Posterior vena cava (tissue), 2 donors: Measurements from ENCODE around the gene CXCL16. TPM values are rescaled to one million over a fixed set of nuclear protein-coding genes. Genes with fewer than 3 reads are reported as not detected.

Experiments used
- DNase-seq: peaks from one replicate; pipeline ENCODE4 v3.0.0-alpha.2; 2020; ENCODE audit warnings: low spot score
- intact Hi-C, 2 donors: fragments of 100-400 bp; cut with DNase I; formaldehyde crosslinking; loops; one replicate each; pipeline versions ENCODE4 v1.14.1 to v1.14.2; 2022 to 2023
- total RNA-seq, 2 donors: library from RNA; stranded (reverse); fragmentation: NEBNext Ultra II Directional; extraction: Animal tissue kit (Norgen Biotek cat#: 25700); gene quantifications; one replicate each; pipeline ENCODE4 v1.2.1, GENCODE V29; 2021
- donor health status: DM: yes; HTN: yes; CAD: no.
- donor health status: DM: yes; HTN: yes; CAD: no.

The CXCL16 gene
- total RNA-seq, 2 donors from 2014 or later: 14.8 to 20.4 TPM

DNA sequence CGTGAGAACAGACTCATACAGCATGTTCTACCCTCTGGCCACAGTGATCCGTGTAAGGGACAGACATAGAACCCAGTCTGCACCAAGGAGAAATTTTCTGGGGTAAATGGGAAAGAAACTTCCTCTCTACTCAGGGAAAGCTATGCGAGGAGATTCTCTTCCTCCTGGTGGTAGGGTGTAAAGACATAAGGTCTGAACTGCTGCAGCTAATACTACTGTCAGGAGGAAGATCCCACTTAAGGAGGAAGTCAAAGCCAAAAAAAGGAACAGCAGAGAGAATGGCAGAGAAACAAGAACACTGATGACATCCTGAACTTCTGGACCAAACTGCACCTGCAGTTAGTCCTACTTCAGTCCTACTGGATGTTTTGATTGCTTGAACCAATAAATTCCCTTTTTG is 24.9 kb upstream of the CXCL16 start:
- intact Hi-C loops: no loop called here
- DNase-seq: no peak

DNA sequence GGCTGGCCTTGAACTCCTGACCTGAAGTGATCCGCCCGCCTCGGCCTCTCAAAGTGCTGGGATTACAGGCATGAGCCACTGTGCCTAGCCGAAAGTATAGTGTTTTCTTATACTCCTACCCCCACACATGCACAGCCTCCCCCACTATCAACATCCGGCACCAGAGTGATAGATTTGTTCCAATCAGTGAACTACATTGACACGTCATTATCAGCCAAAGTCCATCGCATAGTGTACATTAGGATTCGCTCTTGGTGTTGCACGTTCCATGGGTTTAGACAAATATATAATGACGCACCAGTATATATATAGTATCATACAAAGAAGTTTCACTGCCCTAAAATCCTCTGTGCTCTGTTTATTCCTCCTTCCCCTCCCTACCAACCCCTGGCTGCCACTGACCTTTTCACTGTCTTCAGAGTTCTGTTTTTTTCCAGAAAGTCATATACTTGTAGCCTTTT is 20.1 kb upstream of the CXCL16 start:
- intact Hi-C loops: no loop called here
- no peak for DNase-seq

- intact Hi-C loops: no loop called here
These were observed 13.7 kb upstream of the CXCL16 start for GRCh38 chr17:4753392-4753791.

GRCh38 chr17:4751932-4752331 is 12.2 kb upstream of the CXCL16 start:
- intact Hi-C loops: no loop called here
- DNase-seq: no peak

More at GRCh38 chr17:4753392-4753791, 13.7 kb upstream of the CXCL16 start:
- no peak for DNase-seq

- DNase-seq: no peak
- intact Hi-C loops: no loop called here
These were observed 10.9 kb upstream of the CXCL16 start for GRCh38 chr17:4750606-4751005.

GRCh38 chr17:4748686-4749085 is 9.0 kb upstream of the CXCL16 start:
- intact Hi-C loops: no loop called here
- no peak for DNase-seq

DNA sequence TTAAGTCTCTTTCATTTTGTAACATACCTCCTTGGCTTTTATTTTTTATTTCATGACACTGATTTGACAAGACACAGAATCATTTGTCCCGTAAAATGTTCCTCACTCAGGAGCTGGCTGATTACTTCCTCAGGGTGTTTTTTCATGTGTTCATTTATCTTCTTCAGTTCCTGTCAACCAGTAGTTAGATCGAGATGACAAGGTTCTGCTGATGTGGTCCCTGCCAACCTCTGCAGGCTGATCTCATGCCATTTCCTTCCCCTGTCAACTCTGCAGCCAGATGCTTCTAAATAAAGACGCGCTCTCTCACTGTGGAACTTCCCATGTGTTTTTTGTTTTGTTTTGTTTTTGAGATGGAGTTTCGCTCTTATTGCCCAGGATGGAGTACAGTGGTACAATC is 8.1 kb upstream of the CXCL16 start:
- intact Hi-C loops: no loop called here

GRCh38 chr17:4744999-4745969 is 5.6 kb upstream of the CXCL16 start:
- DNase-seq: no peak
- intact Hi-C loops: no loop called here

More for the DNA sequence above, 8.1 kb upstream of the CXCL16 start:
- DNase-seq: no peak

DNA sequence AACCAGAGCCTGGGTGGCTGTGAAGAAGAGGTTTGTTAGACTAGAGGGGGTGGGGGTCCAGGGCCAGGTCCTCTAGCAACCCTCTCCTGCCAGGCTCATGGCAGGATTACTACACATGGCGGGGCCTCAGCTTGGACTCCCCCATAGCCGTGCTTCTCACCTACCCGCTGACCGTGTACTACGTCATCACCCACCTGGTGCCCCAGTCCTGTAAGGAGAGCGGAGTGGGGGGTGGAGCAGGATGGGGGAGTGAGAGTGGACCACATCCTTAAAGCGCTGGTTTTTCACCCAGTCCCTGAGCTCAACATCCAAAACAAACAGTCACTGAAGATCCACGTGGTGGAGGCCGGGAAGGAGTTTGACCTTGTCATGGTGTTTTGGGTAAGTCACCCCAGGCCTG is 4.2 kb upstream of the CXCL16 start:
- intact Hi-C loops: no loop called here

DNA sequence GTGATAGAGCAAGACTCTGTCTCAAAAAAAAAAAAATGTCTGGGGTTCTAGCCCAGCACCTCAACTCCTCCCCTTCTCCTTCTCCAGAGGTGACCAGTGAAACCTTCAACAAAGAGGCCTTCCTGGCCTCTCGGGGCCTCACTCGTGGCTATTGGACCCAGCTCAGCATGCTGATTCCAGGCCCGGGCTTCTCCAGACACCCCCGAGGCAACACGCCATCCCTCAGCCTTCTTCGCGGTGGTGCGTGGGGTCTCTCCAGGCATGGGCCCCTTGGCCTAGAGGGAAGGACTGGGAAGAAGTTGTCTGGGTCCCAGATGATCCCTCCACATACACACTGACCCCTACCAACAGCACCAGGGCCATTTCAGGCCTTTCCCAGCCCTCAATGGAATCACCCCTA is 3.5 kb upstream of the CXCL16 start:
- no peak for DNase-seq
- intact Hi-C loops: no loop called here

More for the DNA sequence above, 4.2 kb upstream of the CXCL16 start:
- DNase-seq: no peak

DNA sequence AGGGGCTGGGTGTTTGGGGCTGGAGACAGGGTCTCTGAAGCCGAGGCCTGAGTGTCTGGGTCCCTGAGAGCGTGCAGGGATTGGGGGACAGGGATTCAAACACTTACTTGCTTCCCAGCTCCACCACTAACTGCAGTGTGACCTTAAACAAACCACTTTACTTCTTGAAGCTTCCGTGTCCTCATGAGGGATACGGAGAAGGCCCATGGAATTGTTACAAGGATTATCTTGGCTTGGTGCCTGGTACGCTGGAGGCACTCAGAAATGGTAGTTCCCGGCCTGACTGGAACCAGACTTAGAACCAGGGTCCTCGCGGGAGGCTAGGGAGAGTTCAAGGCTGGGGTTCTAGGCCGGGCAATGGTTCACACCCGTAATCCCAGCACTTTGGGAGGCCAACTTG is 2.9 kb upstream of the CXCL16 start:
- no peak for DNase-seq

DNA sequence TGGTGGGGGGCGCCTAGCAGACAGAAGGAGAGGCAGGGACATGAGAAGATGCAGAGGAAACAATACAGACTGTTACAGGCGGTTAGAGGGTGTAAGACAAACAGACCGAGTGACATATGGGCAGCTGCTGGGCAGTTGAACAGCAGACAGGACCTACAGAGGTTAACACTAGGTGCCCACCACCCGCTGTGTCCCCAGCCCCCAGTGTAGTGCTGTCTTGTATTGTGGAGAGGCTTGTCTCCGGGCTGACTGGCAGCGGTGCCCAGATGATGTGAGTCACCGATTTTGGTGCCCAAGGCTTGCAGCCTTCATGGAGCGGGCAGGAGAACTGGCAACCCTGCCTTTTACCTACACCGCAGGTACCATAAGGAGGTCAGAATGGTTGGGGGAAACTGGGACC is 2.4 kb upstream of the CXCL16 start:
- intact Hi-C loops: no loop called here
- DNase-seq: no peak

More for the DNA sequence above, 2.9 kb upstream of the CXCL16 start:
- intact Hi-C loops: no loop called here

GRCh38 chr17:4741544-4741943 is 1.8 kb upstream of the CXCL16 start:
- no peak for DNase-seq
- intact Hi-C loops: no loop called here

- no peak for DNase-seq
- intact Hi-C loops: no loop called here
These were observed 856 bp upstream of the CXCL16 start for GRCh38 chr17:4740584-4740983.

- intact Hi-C loops: no loop called here
These were observed 260 bp upstream of the CXCL16 start for GRCh38 chr17:4740025-4740351.

DNA sequence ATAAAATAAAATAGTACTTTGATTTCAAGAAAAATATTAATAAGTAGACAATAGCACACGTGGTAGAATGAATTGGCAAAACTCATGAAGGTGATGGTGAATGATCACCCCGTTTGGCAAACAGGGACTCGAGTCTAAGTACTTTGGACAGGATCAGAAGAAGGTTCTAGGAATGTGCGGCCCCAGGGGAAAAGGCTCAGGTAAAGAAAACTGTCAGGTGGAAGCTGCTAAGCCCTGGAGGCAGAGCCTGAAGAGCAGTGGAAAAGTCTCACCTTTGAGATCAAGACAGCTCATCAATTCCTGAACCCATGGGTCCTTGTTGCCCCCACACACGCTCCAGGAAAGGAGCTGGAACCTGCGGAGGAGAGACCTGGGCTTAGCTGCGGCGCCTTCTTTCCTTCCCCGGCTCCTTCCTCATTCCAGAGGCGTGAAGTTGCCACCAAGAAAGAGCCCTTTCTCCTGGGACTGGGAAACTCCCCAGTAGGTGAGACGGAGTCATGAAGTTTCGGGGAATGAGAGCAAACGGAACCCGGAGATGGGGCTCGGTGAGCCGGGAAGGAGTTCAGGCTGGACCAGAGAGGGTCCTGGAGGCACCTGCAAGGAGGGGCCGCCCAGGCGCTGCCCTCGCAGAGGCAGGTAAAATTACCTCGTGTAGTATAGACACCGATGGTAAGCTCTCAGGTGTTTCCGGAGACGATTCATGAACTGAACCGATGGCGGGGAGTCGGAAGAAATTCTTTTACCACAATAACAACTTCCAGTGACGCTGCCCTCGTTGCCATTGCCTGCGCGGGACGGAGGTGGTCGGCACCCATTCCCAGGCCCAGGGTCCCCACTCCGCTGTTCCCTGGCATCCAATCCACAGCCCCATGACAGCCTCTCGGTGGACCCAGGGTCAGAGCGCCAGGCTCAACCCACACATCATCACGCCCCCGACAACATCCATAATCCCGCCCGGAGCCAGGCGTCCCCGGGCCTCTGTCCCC is 1.3 kb downstream of the CXCL16 start:
- intact Hi-C loops: no loop called here
- DNase-seq: no peak

More at GRCh38 chr17:4740025-4740351, 260 bp upstream of the CXCL16 start:
- no peak for DNase-seq

DNA sequence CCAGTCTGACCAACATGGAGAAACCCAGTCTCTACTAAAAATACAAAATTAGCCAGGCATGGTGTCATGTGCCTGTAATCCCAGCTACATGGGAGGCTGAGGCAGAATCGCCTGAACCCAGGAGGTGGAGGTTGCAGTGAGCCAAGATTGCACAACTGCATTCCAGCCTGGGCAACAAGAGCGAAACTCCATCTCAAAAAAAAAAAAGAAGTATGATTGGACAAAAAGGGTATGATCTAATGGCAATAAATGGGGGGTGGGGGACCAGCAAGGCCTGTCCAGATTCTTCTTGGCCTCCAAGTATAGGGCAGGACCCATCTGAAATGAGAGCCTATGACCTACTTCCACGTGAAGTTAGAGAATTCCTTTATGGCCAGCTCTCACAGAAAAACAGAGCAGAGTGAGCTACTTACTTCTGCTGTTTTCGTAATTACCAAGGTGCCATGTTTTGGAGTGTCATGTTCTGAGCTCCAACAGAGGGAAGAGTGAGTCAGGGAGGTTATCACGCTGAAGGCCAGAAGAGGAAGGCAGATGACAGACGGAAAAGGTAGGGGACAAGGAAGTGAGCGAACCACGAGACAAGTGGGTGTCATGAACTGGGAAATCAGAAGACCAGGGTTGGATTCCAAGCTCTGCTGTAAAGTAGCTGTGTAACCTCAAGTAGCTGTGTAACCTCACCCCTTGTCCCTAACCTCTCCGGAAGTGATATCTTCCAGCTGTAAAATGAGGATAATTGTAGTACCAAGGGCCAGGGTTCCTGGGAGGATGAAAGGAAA is 3.7 kb downstream of the CXCL16 start:
- intact Hi-C loops: no loop called here
- no peak for DNase-seq

GRCh38 chr17:4734857-4735475 is 4.8 kb downstream of the CXCL16 start:
- no peak for DNase-seq
- intact Hi-C loops: no loop called here

DNA sequence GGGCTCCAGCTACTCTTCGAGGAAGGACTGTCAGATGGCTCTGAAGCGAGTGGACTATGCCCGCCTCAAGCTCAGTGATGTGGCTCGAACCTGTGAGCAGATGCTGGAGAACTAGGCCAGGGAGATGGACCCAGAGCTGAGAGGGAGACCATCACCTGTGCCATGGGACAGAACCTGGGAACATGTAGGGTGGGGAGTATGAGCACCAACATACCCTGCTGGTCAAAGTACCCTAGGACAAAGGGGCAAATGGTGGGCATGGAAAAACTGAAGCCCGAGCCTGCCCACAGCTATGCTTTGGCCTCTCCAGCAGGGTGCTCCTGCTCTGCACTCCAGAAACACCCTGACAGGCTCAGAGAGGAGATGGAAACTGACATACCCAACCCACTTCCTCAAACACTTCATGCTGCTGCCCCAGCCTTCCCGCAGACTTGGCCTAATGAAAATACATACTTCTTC is 6.6 kb downstream of the CXCL16 start:
- no peak for DNase-seq

More for the DNA sequence above, 6.6 kb downstream of the CXCL16 start:
- intact Hi-C loops: no loop called here
